Heart right ventricle (tissue), 16 donors: Measurements from ENCODE around the gene HEATR1. TPM values are rescaled to one million over a fixed set of nuclear protein-coding genes. Genes with fewer than 3 reads are reported as not detected.

Experiments
- ATAC-seq, 8 donors: fragments of 200-7000 bp; cut with Tn5 transposase; one replicate each; pipeline ENCODE4 v1.9.1; 2020; ENCODE audit warnings: mild to moderate bottlenecking in 8 of 8, moderate library complexity in 8 of 8, moderate number of reproducible peaks in 1 of 8
- DNase-seq, 2 donors: peaks; one replicate each; pipeline ENCODE4 v3.0.0-alpha.2; 2020
- H3K27ac ChIP-seq, 10 donors: fragments of 200-600 bp; sonication (generic) in 2 of 10; one replicate each; pipeline versions ENCODE4 v1.5.0 to v1.8.0; 2020 to 2022; ENCODE audit warnings: mild to moderate bottlenecking in 3 of 10
- H3K27me3 ChIP-seq, 7 donors: fragments of 200-600 bp; one replicate each; pipeline ENCODE4 v1.8.0; 2021 to 2022; ENCODE audit warnings: mild to moderate bottlenecking in 2 of 7
- H3K36me3 ChIP-seq, 9 donors: fragments of 200-600 bp; sonication (generic) in 1 of 9; one replicate each; pipeline versions ENCODE4 v1.5.0 to v1.8.0; 2020 to 2022; ENCODE audit warnings: mild to moderate bottlenecking in 2 of 9
- H3K4me1 ChIP-seq, 9 donors: fragments of 200-600 bp; sonication (generic) in 1 of 9; one replicate each; pipeline versions ENCODE4 v1.5.0 to v1.8.0; 2020 to 2022; ENCODE audit warnings: mild to moderate bottlenecking in 4 of 9
- H3K4me3 ChIP-seq, 10 donors: fragments of 200-600 bp; sonication (generic) in 2 of 10; one replicate each; pipeline versions ENCODE4 v1.5.0 to v1.8.0; 2020 to 2022; ENCODE audit warnings: mild to moderate bottlenecking in 7 of 10, moderate library complexity in 2 of 10
- H3K9me3 ChIP-seq, 11 donors: fragments of 200-600 bp in 10 of 11; sonication (generic) in 2 of 11; one replicate each; pipeline versions ENCODE4 v1.5.0 to v1.8.0; 2013 to 2022; ENCODE audit warnings: mild to moderate bottlenecking in 2 of 11, control low read depth in 1 of 11, moderate library complexity in 1 of 11
- WGBS, 2 donors: extraction: QIAGEN DNeasy Blood & Tissue Kit; methylation state at CpG; one replicate each; pipeline ENCODE4 v1.1.7; 2013; ENCODE audit warnings: inconsistent platforms in 1 of 2; 5-methylcytosine and 5-hydroxymethylcytosine counted together
- intact Hi-C, 10 donors: fragments of 100-400 bp; cut with DNase I; formaldehyde crosslinking; loops; one replicate each; pipeline versions ENCODE4 v1.11.1 to v1.14.2; 2022
- polyA plus RNA-seq, 2 donors: library from polyadenylated mRNA; stranded (reverse); fragments of 200-250 nt; gene quantifications; one replicate each; pipeline ENCODE4 v1.2.3, GENCODE V29; 2013
- total RNA-seq, 10 donors: library from RNA; stranded (reverse); fragmentation: NEBNext Ultra II Directional in 3 of 10; extraction: Animal tissue kit (Norgen Biotek cat#: 25700) in 3 of 10; gene quantifications; one replicate each; pipeline versions ENCODE4 v1.2.1 to v1.2.4, GENCODE V29; 2021 to 2023
- TF ChIP-seq, protein P1 (sequence below), 9 donors: fragments of 200-600 bp; sonication (generic) in 2 of 9; IDR thresholded peaks; one replicate each; pipeline versions ENCODE4 v1.5.0 to v1.8.0; 2021 to 2022; ENCODE audit warnings: antibody characterized with exemption in 9 of 9, mild to moderate bottlenecking in 5 of 9, moderate library complexity in 1 of 9
- donor health status: Arrhythmogenic right ventricular cardiomyopathy.
- donor health status: ischemic (EF 13 %, LVEDD 7.1; RV severe dilation, severe dysfunction).
- donor health status: healthy with polysubstance abuse.
- donor health status: DM: no; HTN: yes; CAD: no.
- donor health status: DM: no; HTN: no; CAD: no.
- donor health status: ischemic (EF 25% LVEDD 6.9; RV normal size, moderate dysfunction).
- donor health status: ischemic (EF 25% LVEDD 5.7; RV mildly dilated, moderate dysfunction).
- donor health status: healthy.
- donor health status: DM: yes; HTN: yes; CAD: no.
- donor health status: Ischemic cardiomyopathy.
- donor health status: ischemic (EF 35%, LVEDD 5.7; RV mildly dilated, moderate dysfunction).
- donor health status: nonischemic (EF 11% LVEDD 7.7; RV severe dilation, severe dysfunction).
- donor health status: DM: yes; HTN: yes; CAD: no.
- donor health status: PGD.
- donor health status: ischemic (EF 29% LVEDD 5.4; RV normal size, mild dysfunction).
- donor health status: nonischemic (EF 23%, LVEDD 6.1; RV moderate dilation, normal function).

Gene HEATR1
- total and polyA plus RNA-seq, 12 donors: 2.2 to 15.5 (median 10.5) TPM

DNA sequence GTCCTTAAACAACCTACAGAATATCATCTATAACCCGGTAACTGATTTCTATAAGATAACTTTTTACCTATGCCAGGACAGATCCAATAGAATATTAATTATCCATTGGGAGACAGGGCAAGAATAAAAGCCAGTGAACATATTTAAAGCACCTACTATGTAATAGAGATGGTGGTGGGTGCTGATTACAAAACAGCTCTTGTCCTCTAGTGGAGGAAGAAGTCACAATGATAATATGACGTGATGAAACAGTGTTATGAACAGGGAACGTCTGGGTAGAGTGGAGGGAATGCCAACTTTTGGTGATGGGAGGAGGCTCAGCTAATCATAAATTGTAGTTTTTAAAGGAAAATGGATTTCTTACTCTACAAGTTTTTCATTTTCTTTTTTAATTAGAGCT lies 78.2 kb downstream of the HEATR1 start:
- intact Hi-C loops: loop anchor here in 3 of 10 donors (10.0 kb wide), 2 partner anchors 241 to 421 kb away; partner anchors contain the start of gene ERO1B (in 1 of the 3)
- Histone ChIP-seq H3K36me3 (peaks cover 0 to 56% (median 30%) of the 10 kb centered on the region in 9 donors), H3K4me1 (peaks cover 2 to 36% (median 18%) of the 10 kb centered on the region in 9 donors), H3K9me3 (no peaks in the 10 kb centered on the region), H3K27me3 (no peaks in the 10 kb centered on the region), H3K27ac (no peak overlapping the region), H3K4me3 (no peak overlapping the region)
- TF ChIP-seq, protein P1, sequence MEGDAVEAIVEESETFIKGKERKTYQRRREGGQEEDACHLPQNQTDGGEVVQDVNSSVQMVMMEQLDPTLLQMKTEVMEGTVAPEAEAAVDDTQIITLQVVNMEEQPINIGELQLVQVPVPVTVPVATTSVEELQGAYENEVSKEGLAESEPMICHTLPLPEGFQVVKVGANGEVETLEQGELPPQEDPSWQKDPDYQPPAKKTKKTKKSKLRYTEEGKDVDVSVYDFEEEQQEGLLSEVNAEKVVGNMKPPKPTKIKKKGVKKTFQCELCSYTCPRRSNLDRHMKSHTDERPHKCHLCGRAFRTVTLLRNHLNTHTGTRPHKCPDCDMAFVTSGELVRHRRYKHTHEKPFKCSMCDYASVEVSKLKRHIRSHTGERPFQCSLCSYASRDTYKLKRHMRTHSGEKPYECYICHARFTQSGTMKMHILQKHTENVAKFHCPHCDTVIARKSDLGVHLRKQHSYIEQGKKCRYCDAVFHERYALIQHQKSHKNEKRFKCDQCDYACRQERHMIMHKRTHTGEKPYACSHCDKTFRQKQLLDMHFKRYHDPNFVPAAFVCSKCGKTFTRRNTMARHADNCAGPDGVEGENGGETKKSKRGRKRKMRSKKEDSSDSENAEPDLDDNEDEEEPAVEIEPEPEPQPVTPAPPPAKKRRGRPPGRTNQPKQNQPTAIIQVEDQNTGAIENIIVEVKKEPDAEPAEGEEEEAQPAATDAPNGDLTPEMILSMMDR (IDR thresholded peaks at IDR 0.05): no peak
- WGBS, 2 donors: 62 to 73% methylated on average over 3 of the region's 3 CpGs
- no peak for DNase-seq
- ATAC-seq: no peak

DNA sequence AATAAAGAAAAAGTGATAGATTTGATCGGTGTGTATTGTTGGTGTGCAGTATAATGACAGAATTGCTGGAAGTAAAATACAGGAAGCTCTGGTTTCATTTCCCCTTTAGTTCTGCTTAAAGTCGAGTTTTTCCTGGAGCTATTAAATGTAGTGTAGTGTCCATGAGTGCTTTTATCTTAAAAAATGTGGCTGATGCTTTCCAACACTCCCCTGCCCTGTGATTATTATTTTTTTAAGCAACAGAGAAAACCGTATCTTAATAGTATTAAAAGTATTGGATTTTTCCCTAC lies 79.5 kb downstream of the HEATR1 start:
- no peak for DNase-seq
- H3K4me1 ChIP-seq: peaks cover 2 to 23% (median 17%) of the 10 kb centered on the region in 9 donors
- peaks cover 0 to 45% (median 30%) of the 10 kb centered on the region in 9 donors for H3K36me3 ChIP-seq
- H3K4me3 ChIP-seq: peak overlapping the region; percentile 54 to 100 (median 90)
- WGBS, 2 donors: 6 to 8% methylated on average over 3 of the region's 3 CpGs
- TF ChIP-seq, protein P1 (IDR thresholded peaks at IDR 0.05): no peak
- H3K9me3 ChIP-seq: no peaks in the 10 kb centered on the region
- intact Hi-C loops: loop anchor here in 3 of 10 donors (10.0 kb wide), 2 partner anchors 240 to 420 kb away; partner anchors contain the start of gene ERO1B (in 1 of the 3)
- ATAC-seq: no peak
- peak overlapping the region in 9 of 10 donors; percentile 89 to 99 (median 94) for H3K27ac ChIP-seq
- no peaks in the 10 kb centered on the region for H3K27me3 ChIP-seq

DNA sequence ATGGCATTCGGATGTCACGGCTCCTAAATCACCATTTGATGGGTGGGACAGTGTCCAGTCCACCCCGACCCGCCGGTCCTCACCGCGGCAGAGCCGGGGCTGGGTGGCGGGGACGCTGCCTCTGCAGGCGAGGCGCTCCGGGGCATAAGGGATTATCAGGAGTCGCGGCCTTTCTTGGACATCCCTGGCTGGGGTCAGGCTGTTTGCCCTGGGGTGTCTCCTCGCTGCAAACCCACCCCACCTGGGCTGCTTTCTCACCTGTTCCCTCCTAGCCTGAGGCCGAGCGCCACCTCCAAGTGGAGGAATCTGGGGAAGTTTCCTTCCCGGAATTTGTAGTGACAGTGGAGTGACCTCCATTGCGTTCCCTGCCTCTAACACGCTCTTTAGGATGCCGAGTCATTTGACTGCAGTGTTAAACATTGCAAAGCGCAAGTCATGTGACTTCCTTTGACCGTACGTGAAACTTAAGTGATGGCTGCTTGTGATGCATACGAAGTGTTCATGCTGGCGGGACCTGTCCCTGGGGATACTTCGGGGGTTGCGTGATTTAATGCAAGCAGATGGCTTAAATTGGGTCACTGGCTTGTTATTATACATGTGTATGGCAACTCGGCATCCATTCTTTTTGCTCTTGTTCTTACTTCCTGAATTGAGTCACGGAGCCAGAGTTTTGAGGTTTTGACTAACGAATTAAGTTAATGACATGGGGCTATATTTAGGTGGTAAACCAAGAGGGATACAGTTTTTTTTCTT lies 80.0 kb downstream of the HEATR1 start:
- peaks cover 0 to 40% (median 30%) of the 10 kb centered on the region in 9 donors for H3K36me3 ChIP-seq
- H3K4me3 ChIP-seq: peak overlapping the region; percentile 54 to 100 (median 90)
- peak overlapping the region; percentile 53 to 99 (median 94) for H3K27ac ChIP-seq
- H3K9me3 ChIP-seq: no peaks in the 10 kb centered on the region
- TF ChIP-seq, protein P1 (IDR thresholded peaks at IDR 0.05): no peak
- peaks cover 2 to 21% (median 17%) of the 10 kb centered on the region in 9 donors for H3K4me1 ChIP-seq
- 0% methylated on average over 32 of the region's 32 CpGs for WGBS, 2 donors
- DNase-seq (peak in 1 of 2 donors; percentile 32), ATAC-seq (peak; percentile 44 to 78 (median 70))
- H3K27me3 ChIP-seq: no peaks in the 10 kb centered on the region
- intact Hi-C loops: loop anchor here in 3 of 10 donors (10.0 kb wide), 2 partner anchors 240 to 420 kb away; partner anchors contain the start of gene ERO1B (in 1 of the 3)

DNA sequence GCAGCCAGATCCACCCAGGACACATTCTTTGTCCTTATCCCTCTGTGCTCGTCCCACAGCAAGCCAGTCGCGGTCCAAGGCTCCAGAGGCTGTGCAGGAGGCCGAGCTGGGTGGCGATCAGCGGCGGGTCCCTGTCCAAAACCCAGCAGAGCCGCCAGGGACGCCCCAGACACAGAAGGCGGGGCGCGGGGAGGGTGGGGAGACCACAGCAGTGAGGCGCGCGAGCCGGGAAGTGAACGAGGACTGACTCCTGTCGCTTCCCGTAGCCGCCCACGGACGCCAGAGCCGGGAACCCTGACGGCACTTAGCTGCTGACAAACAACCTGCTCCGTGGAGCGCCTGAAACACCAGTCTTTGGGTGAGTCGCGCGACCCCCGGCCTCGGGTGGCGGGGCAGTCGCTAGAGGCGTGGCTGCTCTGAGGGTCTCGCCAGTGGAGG lies 80.6 kb downstream of the HEATR1 start, which contains the start of gene LGALS8:
Gene LGALS8 (plus strand): TSS at position 279 of the 438 bp plus-strand sequence. CDS start 2,089 bp downstream, outside the sequence.
- H3K27ac ChIP-seq: peak within 1 kb of the TSS; percentile 53 to 99 (median 94)
- no peaks in the 10 kb centered on the region for H3K9me3 ChIP-seq
- no peaks in the 10 kb centered on the region for H3K27me3 ChIP-seq
- H3K36me3 ChIP-seq: peaks cover 0 to 34% (median 24%) of the 10 kb centered on the region in 9 donors
- intact Hi-C loops: loop anchor here in 3 of 10 donors (10.0 kb wide), 2 partner anchors 239 to 419 kb away; partner anchors contain the start of gene ERO1B (in 1 of the 3)
- peak within 1 kb of the TSS; percentile 54 to 100 (median 90) for H3K4me3 ChIP-seq
- ATAC-seq (peak; percentile 94 to 98 (median 96)), DNase-seq (peak; percentile 92)
- peaks cover 2 to 21% (median 17%) of the 10 kb centered on the region in 9 donors for H3K4me1 ChIP-seq
- 0 to 1% methylated on average over 35 of the region's 35 CpGs for WGBS, 2 donors
- TF ChIP-seq, protein P1 (IDR thresholded peaks at IDR 0.05): peak in 1 of 9 donors; percentile 23
